ENCODE measurements around the gene WEE1. TPM values are rescaled to one million over a fixed set of nuclear protein-coding genes. Genes with fewer than 3 reads are reported as not detected.
A peak's percentile ranks its signal among the peaks of the same experiment; 100 is the strongest.

WEE1 gene
- total RNA-seq, 2 donors from 2014 or later, result 52.0 to 103 TPM

DNA sequence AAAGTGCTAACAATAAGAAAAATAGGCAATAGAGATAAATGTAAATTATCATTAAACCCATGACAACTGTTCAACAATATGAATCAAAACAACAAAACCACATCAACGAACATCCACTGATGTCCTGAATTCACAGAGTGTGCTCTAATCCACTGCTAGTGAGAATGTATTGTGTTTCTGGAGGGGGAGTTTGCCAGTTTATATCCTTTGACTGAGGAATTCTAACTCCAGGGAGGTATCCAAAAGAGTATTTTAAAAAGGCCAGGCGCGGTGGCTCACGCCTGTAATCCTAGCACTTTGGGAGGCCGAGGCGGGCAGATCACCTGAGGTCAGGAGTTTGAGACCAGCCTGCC lies 1.7 kb upstream of the WEE1 start:
- peaks cover 0 to 46% of the 10 kb centered on the region in 2 donors for H3K4me1 ChIP-seq
- H3K27ac ChIP-seq, result peak overlapping the region in 1 of 2 donors; percentile 99
- H3K36me3 ChIP-seq, result no peaks in the 10 kb centered on the region

DNA sequence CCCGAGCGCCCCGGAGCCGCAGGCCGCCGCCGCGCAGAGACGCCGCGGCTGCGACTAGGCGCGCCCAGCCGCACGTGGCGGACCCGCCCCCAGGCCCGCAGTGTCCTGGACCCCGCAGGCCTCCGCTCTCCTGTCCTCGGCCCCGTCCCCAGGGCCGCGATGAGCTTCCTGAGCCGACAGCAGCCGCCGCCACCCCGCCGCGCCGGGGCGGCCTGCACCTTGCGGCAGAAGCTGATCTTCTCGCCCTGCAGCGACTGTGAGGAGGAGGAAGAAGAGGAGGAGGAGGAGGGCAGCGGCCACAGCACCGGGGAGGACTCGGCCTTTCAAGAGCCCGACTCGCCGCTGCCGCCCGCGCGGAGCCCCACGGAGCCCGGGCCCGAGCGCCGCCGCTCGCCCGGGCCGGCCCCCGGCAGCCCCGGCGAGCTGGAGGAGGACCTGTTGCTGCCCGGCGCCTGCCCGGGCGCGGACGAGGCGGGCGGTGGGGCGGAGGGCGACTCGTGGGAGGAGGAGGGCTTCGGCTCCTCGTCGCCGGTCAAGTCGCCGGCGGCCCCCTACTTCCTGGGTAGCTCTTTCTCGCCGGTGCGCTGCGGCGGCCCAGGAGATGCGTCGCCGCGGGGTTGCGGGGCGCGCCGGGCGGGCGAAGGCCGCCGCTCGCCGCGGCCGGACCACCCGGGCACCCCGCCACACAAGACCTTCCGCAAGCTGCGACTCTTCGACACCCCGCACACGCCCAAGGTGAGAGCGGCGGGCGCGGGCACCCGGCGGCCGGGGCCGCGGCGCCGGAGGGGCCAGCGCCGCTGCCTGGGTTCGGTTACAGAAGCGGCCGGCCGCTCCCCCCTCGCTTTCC lies 528 bp downstream of the WEE1 start:
- DNase-seq (ENCODE audit: low spot score), result no peak
- H3K9me3 ChIP-seq, result no peaks in the 10 kb centered on the region

More for the DNA sequence above, 1.7 kb upstream of the WEE1 start:
- no peaks in the 10 kb centered on the region for H3K9me3 ChIP-seq
- H3K4me3 ChIP-seq, result no peak overlapping the region
- DNase-seq (ENCODE audit: low spot score), result no peak
- H3K27me3 ChIP-seq, result no peaks in the 10 kb centered on the region
- TF ChIP-seq, protein P1, sequence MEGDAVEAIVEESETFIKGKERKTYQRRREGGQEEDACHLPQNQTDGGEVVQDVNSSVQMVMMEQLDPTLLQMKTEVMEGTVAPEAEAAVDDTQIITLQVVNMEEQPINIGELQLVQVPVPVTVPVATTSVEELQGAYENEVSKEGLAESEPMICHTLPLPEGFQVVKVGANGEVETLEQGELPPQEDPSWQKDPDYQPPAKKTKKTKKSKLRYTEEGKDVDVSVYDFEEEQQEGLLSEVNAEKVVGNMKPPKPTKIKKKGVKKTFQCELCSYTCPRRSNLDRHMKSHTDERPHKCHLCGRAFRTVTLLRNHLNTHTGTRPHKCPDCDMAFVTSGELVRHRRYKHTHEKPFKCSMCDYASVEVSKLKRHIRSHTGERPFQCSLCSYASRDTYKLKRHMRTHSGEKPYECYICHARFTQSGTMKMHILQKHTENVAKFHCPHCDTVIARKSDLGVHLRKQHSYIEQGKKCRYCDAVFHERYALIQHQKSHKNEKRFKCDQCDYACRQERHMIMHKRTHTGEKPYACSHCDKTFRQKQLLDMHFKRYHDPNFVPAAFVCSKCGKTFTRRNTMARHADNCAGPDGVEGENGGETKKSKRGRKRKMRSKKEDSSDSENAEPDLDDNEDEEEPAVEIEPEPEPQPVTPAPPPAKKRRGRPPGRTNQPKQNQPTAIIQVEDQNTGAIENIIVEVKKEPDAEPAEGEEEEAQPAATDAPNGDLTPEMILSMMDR (IDR thresholded peaks at IDR 0.05), result no peak

DNA sequence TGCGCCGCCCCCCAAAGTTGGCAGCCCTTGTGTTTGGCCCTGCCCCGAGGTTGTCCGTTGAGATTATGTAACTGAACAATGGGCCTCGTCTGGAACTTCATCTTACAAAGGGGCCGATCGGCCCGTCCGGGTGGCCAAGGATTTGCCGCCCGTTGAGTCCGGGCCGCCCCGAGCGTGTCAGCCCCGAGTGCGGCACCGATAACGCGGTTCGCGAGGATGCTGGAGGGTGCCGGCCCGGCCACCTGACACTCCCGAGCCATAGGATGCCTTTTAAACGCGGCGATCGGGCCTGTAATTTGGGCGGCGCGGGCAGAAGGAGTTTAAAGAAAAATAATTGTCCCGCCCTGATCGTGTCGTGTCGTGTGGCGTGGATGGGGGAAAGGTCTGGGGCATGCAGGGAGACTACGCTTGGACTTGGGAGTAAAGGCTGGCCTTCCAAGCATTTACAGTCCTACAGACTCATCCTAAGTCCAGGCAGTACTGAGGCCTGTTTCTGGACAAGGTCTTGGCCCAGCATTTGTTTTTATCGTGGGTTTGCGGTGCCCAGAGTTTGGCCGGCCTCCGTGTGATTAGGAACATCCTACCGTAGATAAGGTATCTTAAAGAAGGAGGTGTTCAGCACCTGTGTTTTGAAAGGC lies 1.3 kb downstream of the WEE1 start:
- no peaks in the 10 kb centered on the region for H3K27me3 ChIP-seq
- no peaks in the 10 kb centered on the region for H3K9me3 ChIP-seq
- TF ChIP-seq, protein P1 (IDR thresholded peaks at IDR 0.05), result no peak
- DNase-seq (ENCODE audit: low spot score), result no peak
- peaks cover 0 to 16% of the 10 kb centered on the region in 2 donors for H3K4me1 ChIP-seq
- H3K4me3 ChIP-seq, result peak overlapping the region; percentile 72 to 75
- peaks cover 17% of the 10 kb centered on the region for H3K36me3 ChIP-seq
- H3K27ac ChIP-seq, result peak overlapping the region; percentile 98 to 99

More for the DNA sequence above, 528 bp downstream of the WEE1 start:
- peaks cover 0 to 24% of the 10 kb centered on the region in 2 donors for H3K4me1 ChIP-seq
- peaks cover 11% of the 10 kb centered on the region for H3K36me3 ChIP-seq
- H3K4me3 ChIP-seq, result peak overlapping the region; percentile 72 to 75
- no peaks in the 10 kb centered on the region for H3K27me3 ChIP-seq
- peak overlapping the region; percentile 98 to 99 for H3K27ac ChIP-seq
- TF ChIP-seq, protein P1 (IDR thresholded peaks at IDR 0.05), result no peak

DNA sequence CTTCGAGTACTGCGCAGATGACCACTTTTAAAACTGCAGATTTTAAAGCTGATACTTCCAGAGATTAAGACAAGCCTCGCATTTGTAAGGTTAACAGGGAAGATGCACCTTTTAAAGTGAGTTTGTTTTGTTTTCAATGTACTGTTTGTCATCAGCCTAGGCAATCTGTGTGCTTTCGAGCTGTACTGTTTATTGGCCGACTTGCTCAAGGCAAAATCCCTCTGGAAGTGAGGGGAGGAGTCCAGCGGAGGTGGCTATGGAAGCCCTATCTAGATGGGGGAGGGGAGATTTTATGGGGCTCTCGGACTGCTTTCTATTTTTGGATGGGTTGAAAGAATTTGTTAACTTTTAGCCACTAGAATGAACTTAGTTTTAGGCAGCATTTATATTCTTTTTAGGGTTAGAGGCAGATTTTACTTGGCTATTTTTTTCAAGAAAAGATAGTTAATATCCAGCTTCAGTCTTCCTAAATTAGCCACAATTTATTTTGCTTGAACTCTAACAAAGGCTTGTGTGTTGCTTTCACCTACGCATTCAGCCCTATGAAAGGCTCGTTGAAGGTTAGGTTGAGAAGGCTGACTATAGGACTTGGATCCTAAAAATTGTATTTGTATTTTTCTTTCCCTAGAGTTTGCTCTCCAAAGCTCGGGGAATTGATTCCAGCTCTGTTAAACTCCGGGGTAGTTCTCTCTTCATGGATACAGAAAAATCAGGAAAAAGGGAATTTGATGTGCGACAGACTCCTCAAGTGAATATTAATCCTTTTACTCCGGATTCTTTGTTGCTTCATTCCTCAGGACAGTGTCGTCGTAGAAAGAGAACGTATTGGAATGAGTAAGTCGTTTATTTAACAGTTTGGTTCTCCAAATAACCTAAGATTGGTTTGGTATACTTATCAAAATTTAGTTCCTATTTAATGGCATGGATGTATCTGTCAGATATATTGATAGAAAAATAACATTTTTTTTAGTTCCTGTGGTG lies 2.1 kb downstream of the WEE1 start:
- H3K36me3 ChIP-seq, result peaks cover 17% of the 10 kb centered on the region
- TF ChIP-seq, protein P1 (IDR thresholded peaks at IDR 0.05), result no peak
- peaks cover 0 to 13% of the 10 kb centered on the region in 2 donors for H3K4me1 ChIP-seq
- H3K4me3 ChIP-seq, result peak overlapping the region; percentile 72 to 75
- no peaks in the 10 kb centered on the region for H3K9me3 ChIP-seq
- DNase-seq (ENCODE audit: low spot score), result peak; percentile 77
- no peaks in the 10 kb centered on the region for H3K27me3 ChIP-seq
- peak overlapping the region; percentile 98 to 99 for H3K27ac ChIP-seq

- TF ChIP-seq, protein P1 (IDR thresholded peaks at IDR 0.05), result no peak
- peaks cover 26% of the 10 kb centered on the region for H3K36me3 ChIP-seq
- H3K27me3 ChIP-seq, result no peaks in the 10 kb centered on the region
- DNase-seq (ENCODE audit: low spot score), result no peak
- H3K9me3 ChIP-seq, result no peaks in the 10 kb centered on the region
- H3K4me1 ChIP-seq, result peaks cover 0 to 13% of the 10 kb centered on the region in 2 donors
- peak overlapping the region; percentile 98 to 99 for H3K27ac ChIP-seq
- H3K4me3 ChIP-seq, result peak overlapping the region; percentile 72 to 75
Measured at GRCh38 chr11:9576701-9577381, 3.4 kb downstream of the WEE1 start.

Data from right atrium auricular region (tissue), 2 donors.